SK-N-SH (cell line): ENCODE data around the gene SLCO2A1.

Source experiments
- CTCF ChIP-seq: fragments of 200-600 bp; sonication (generic); IDR thresholded peaks from 2 replicates; pipeline ENCODE4 v1.6.1; 2017; ENCODE audit warnings: antibody characterized with exemption, mild to moderate bottlenecking, moderate library complexity
- ELF1 ChIP-seq: IDR thresholded peaks from 2 replicates; pipeline ENCODE4 v1.4.0; 2012
- EP300 ChIP-seq, 2 experiments: IDR thresholded peaks; 2 replicates each; pipeline versions ENCODE4 v1.4.0 to v1.6.1; 2012; ENCODE audit warnings: borderline replicate concordance in 1 of 2, low read depth in 1 of 2, low read length in 1 of 2
- FOSL2 ChIP-seq: IDR thresholded peaks from 2 replicates; pipeline ENCODE4 v1.4.0; 2012; ENCODE audit warnings: low read depth, mild to moderate bottlenecking, moderate library complexity, borderline replicate concordance
- FOXM1 ChIP-seq: IDR thresholded peaks from 2 replicates; pipeline ENCODE4 v1.4.0; 2012; ENCODE audit warnings: low read depth, mild to moderate bottlenecking
- NFIC ChIP-seq: IDR thresholded peaks from 2 replicates; pipeline ENCODE4 v1.4.0; 2012; ENCODE audit warnings: borderline replicate concordance
- POLR2AphosphoS5 ChIP-seq: IDR thresholded peaks from 2 replicates; pipeline ENCODE4 v1.6.1; 2012; ENCODE audit warnings: low read depth, low read length
- RAD21 ChIP-seq: IDR thresholded peaks from 2 replicates; pipeline ENCODE4 v1.6.1; 2012; ENCODE audit warnings: mild to moderate bottlenecking, low read length
- RCOR1 ChIP-seq: fragments of 150-350 bp; IDR thresholded peaks from 2 replicates; pipeline ENCODE4 v1.6.1; 2017; ENCODE audit warnings: antibody characterized with exemption, low read length
- REST ChIP-seq: IDR thresholded peaks from 2 replicates; pipeline ENCODE4 v1.6.1; 2012; ENCODE audit warnings: mild to moderate bottlenecking, low read depth, low read length, moderate library complexity
- RFX5 ChIP-seq: IDR thresholded peaks from 2 replicates; pipeline ENCODE4 v1.6.1; 2012; ENCODE audit warnings: mild to moderate bottlenecking, improper control_type of control experiment, low read length
- TAF1 ChIP-seq: IDR thresholded peaks from 2 replicates; pipeline ENCODE4 v1.6.1; 2012; ENCODE audit warnings: low read depth, mild to moderate bottlenecking, low read length, moderate library complexity, borderline replicate concordance
- TF ChIP-seq, protein P1 (sequence below): IDR thresholded peaks from 2 replicates; pipeline ENCODE4 v1.4.0; 2012; ENCODE audit warnings: low read depth, borderline replicate concordance

DNA sequence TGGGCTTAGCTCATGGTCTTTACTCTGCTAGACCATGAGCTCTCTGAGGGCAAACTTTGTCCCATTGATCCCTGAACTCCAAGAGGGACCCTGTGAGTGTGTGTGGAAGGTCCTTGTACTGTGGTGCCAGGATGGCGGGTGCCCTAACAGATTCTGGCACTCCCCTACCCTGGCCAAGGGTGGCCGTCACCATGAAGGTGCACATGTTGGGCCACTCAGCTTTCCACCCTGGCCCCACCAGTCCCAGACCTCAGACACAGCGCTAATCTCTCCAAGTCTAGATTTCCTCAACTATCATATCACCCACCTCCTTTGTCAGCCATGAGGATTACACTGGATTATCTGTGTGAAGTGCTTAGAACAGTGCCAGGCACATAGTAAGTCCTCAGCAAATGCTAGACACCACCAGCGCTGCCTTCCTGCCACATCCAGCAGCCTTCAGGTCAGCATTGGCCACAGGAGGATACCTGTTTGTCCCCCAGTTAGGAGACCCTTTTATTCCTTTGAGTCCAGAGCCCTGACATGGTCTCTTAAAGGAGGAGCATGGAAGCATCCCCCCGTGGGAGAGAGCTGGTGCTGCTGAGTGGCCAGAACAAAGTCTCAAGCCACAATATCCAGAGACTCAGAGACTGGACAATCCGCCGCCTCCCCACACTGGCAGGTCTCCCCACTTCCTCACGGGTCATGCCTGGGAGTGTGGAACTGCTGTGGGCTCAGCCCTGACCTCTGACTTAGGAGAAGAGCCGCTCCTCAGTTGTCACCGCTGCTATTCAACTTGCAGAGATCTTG is 44.5 kb upstream of the SLCO2A1 start:
- TF ChIP-seq CTCF (no peak), NFIC (no peak), REST (no peak), FOXM1 (no peak), POLR2AphosphoS5 (no peak), FOSL2 (no peak), ELF1 (no peak), EP300 (IDR thresholded peaks at IDR 0.05; ENCODE audit: borderline replicate concordance in 1 of 2, low read depth in 1 of 2, low read length in 1 of 2) (no peak), TAF1 (no peak), RAD21 (no peak), RCOR1 (no peak), RFX5 (no peak)
- TF ChIP-seq, protein P1, sequence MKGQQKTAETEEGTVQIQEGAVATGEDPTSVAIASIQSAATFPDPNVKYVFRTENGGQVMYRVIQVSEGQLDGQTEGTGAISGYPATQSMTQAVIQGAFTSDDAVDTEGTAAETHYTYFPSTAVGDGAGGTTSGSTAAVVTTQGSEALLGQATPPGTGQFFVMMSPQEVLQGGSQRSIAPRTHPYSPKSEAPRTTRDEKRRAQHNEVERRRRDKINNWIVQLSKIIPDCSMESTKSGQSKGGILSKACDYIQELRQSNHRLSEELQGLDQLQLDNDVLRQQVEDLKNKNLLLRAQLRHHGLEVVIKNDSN, result no peak
